22Rv1 (cell line): ENCODE measurements around the gene TENM4.

ENCODE experiments used
- H3K27ac ChIP-seq: fragments of 450-650 bp; 2 replicates; pipeline ENCODE4 v1.5.1; 2017
- CTCF ChIP-seq: fragments of 450-650 bp; IDR thresholded peaks from 2 replicates; pipeline ENCODE4 v1.5.1; 2017; ENCODE audit warnings: mild to moderate bottlenecking
- ZFX ChIP-seq: fragments of 450-650 bp; IDR thresholded peaks from 2 replicates; pipeline ENCODE4 v1.6.1; 2017; ENCODE audit warnings: antibody characterized with exemption, borderline replicate concordance

The TENM4 gene

GRCh38 chr11:78954261-78954660, 486.6 kb downstream of the TENM4 start:
- TF ChIP-seq ZFX (no peak), CTCF (no peak)
- no peak overlapping the region for H3K27ac ChIP-seq

GRCh38 chr11:78952890-78953289, 487.9 kb downstream of the TENM4 start:
- TF ChIP-seq ZFX: no peak
- TF ChIP-seq CTCF: no peak
- no peak overlapping the region for H3K27ac ChIP-seq

- no peak overlapping the region for H3K27ac ChIP-seq
- TF ChIP-seq ZFX (no peak), CTCF (no peak)
Measured at GRCh38 chr11:78952175-78952574, 488.7 kb downstream of the TENM4 start.

GRCh38 chr11:78949976-78950690, 490.7 kb downstream of the TENM4 start:
- TF ChIP-seq CTCF: no peak
- TF ChIP-seq ZFX: no peak
- no peak overlapping the region for H3K27ac ChIP-seq

- TF ChIP-seq ZFX: no peak
- TF ChIP-seq CTCF: no peak
- H3K27ac ChIP-seq: no peak overlapping the region
Measured at GRCh38 chr11:78946945-78947902, 493.6 kb downstream of the TENM4 start.

GRCh38 chr11:78943841-78944240, 497.0 kb downstream of the TENM4 start:
- no peak for TF ChIP-seq ZFX
- no peak for TF ChIP-seq CTCF
- no peak overlapping the region for H3K27ac ChIP-seq

GRCh38 chr11:78943154-78943553, 497.7 kb downstream of the TENM4 start:
- TF ChIP-seq ZFX: no peak
- TF ChIP-seq CTCF: no peak

More at GRCh38 chr11:78943154-78943553, 497.7 kb downstream of the TENM4 start:
- H3K27ac ChIP-seq: no peak overlapping the region
